GM12892 (cell line): ENCODE results near the gene COL11A2.

Experiments
- DNase-seq: peaks from one replicate; pipeline ENCODE4 v3.0.0; 2011; ENCODE audit not compliant: insufficient read length
- FAIRE-seq: peaks from 2 replicates; lab custom pipeline; 2011; peaks lifted over from hg19 to GRCh38; lab: Jason Lieb, UNC
- POLR2A ChIP-seq: IDR thresholded peaks from 2 replicates; pipeline ENCODE4 v1.6.1; 2011; ENCODE audit warnings: low read depth, low read length, control low read depth
- POLR2AphosphoS5 ChIP-seq: IDR thresholded peaks from 2 replicates; pipeline ENCODE4 v1.6.1; 2011; ENCODE audit warnings: low read depth, low read length, control low read depth
- TAF1 ChIP-seq: IDR thresholded peaks from 2 replicates; pipeline ENCODE4 v1.6.1; 2011; ENCODE audit warnings: low read depth, mild to moderate bottlenecking, control low read depth, low read length, borderline replicate concordance

Gene COL11A2

DNA sequence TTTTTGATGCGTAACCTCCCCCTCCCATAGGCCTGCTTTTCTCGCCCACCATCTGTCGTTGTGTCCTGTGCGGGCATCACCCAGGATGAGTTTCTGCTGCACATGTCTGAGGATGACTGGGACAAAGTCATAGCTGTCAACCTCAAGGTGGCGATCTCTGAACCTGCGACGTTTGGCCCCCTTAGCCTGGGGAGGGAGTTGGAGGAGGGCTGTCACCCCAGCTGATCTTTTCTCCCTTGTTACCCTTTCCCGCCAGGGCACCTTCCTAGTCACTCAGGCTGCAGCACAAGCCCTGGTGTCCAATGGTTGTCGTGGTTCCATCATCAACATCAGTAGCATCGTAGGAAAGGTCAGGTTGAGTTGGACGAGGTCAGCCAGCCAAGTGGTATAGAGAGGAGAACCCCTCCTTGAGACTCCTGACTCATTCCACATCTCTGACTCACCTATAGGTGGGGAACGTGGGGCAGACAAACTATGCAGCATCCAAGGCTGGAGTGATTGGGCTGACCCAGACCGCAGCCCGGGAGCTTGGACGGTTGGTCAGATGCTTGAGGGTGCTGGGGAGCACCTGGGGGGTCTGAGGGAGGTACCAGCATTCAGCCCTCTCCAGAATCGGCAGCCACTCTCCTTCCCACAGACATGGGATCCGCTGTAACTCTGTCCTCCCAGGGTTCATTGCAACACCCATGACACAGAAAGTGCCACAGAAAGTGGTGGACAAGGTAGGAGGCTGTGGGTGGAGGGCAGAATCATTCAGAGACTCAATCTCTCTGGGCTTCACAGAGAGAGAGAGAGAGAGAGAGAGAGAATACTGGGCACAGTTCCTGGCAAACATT is 13.1 kb upstream of the COL11A2 start:
- FAIRE-seq: peak; percentile 53
- peak; percentile 32 for DNase-seq
- TF ChIP-seq TAF1: no peak
- no peak for TF ChIP-seq POLR2AphosphoS5
- TF ChIP-seq POLR2A: no peak

- DNase-seq (peak; percentile 97), FAIRE-seq (peak; percentile 91)
- no peak; the same call in 1 of the 2 replicates for TF ChIP-seq POLR2AphosphoS5
- TF ChIP-seq TAF1: no peak
- peak; percentile 66 for TF ChIP-seq POLR2A
Observed at GRCh38 chr6:33204415-33205190, 12.3 kb upstream of the COL11A2 start, which contains the start of gene HSD17B8. HSD17B8 (plus strand) TSS chr6:33204655; CDS start chr6:33204669, 14 bp downstream.

GRCh38 chr6:33204165-33204414 is 11.8 kb upstream of the COL11A2 start:
- no peak for DNase-seq
- FAIRE-seq: no peak
- TF ChIP-seq TAF1: no peak
- TF ChIP-seq POLR2AphosphoS5: no peak
- no peak for TF ChIP-seq POLR2A

DNA sequence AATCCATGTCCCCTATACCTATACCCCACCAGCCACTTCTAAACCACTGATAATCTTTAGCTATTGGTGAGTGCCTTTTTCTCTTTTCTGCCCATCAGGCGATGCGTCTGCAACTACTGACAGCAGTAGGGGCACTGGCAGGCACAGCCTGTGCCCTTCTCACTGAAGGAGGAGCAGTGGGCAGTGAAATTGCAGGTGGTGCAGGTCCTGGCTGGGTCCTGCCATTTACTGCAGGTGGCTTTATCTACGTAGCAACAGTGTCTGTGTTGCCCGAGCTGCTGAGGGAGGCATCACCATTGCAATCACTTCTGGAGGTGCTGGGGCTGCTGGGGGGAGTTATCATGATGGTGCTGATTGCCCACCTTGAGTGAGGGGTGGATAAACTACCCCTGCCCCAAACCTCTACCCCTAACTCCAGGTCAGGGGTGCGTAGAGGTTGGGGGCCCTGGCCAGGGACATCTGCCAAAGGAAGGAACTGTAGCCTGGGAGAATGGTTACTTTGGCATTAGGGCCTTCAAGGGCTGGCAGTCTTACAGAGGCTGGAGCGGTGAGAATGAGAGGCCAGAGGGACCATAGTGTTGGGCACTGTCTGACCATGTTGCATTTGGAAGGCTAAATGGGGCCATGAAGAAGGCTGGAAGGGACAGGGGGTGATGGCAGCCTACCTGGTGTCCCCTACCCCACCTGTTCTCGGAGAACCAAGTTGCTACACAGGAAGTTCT is 11.3 kb upstream of the COL11A2 start:
- no peak for FAIRE-seq

DNA sequence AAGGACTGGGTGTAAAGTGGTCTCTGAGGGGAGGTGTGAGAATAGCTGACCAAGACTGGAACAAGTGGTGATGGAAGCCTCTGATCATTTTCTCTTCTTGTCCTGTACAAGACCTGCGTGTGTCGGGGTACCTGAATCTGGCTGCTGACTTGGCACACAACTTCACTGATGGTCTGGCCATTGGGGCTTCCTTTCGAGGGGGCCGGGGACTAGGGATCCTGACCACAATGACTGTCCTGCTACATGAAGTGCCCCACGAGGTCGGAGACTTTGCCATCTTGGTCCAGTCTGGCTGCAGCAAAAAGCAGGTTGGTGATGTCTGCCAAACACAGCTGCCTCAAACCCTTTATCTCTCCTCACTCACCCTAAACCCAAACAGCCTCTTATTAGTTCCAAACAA is 10.5 kb upstream of the COL11A2 start:
- DNase-seq: no peak
- TF ChIP-seq POLR2A (no peak), POLR2AphosphoS5 (no peak), TAF1 (no peak)
- FAIRE-seq: no peak

More for the DNA sequence above, 11.3 kb upstream of the COL11A2 start:
- DNase-seq: no peak
- TF ChIP-seq TAF1 (no peak), POLR2AphosphoS5 (no peak), POLR2A (no peak)

DNA sequence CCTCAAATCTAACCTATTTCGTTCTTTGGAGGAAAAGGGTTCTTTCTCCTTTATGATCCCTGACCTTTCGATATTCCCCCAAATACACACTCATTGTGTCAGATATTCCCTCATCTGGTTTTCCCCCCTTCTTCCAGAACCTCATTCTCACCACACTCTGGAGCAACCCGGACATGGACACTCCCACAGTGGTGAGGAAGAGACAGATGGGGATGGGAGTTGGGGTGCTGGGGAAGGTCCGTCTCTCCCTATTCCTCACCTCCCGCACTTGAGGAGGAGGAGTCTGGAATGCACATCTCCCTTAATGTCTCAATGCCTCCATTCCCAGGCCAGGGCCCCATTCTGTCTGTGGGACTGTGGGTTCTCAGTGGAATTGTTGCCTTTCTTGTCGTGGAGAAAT is 9.7 kb upstream of the COL11A2 start:
- DNase-seq (no peak), FAIRE-seq (no peak)
- TF ChIP-seq POLR2A (no peak), POLR2AphosphoS5 (no peak), TAF1 (no peak)

DNA sequence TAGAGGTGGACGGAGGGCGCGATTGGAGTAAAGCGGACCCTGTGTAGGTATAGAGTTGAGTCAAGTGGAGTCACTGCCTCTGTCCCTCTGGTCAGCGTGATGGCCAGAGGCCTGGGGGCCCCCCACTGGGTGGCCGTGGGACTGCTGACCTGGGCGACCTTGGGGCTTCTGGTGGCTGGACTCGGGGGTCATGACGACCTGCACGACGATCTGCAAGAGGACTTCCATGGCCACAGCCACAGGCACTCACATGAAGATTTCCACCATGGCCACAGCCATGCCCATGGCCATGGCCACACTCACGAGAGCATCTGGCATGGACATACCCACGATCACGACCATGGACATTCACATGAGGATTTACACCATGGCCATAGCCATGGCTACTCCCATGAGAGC is 8.9 kb upstream of the COL11A2 start:
- TF ChIP-seq POLR2A: no peak

DNA sequence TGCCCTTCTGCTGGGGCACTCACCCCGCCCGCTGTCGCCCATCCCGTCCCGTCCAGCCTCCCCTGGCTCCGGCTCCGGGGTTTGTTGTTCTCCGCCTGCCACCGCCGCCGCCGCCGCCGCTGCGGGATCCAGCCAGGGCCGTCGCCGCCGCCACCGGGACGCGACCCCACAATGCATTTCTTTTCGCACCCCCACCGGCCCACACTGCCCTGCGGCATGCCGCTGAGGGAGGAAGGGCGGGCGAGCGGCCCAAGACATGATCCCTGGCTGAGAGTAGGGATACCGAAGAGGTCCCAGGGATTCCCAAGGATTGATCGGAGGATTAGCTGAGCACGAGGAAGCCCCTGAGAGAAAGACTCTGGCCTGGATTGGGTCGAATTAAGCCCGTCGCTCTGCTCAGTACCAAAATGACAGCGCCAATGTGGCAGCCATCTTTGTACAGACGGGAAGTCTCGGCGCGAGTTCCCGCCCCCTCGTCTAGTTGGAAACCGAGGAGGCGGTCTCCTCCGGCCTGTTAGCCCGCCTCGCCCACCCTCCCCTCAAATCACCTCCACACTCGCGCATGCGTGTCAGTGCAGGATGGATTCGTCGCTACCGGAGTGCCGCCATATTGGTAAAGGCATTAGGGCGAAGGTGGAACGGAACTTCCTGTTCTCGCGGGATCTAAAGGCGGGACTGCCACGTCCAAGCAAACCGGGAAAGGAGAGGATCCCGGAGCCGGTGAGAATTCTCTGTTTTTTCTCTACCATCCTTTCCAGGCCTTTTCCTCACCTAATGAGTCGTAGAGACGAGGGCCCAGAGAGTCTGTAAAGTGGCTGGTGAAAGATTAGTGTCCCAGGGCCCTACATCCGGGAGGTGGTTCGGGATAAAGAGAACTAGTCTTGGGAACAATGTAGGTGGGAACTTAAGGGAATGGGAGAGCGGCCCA is 8.2 kb upstream of the COL11A2 start, which contains the start of the genes RXRB and SLC39A7:
TSS of gene RXRB (minus strand) at position 447 of the 928 bp plus-strand sequence. CDS start at position 258, 189 bp downstream.
TSS of gene SLC39A7 (plus strand) at position 649 of the 928 bp plus-strand sequence. CDS start 379 bp downstream, outside the sequence.
- peak; percentile 78 for TF ChIP-seq TAF1
- TF ChIP-seq POLR2AphosphoS5: peak; percentile 92
- TF ChIP-seq POLR2A: peak; percentile 93
- peak; percentile 88 for FAIRE-seq
- DNase-seq: peak; percentile 95

More for the DNA sequence above, 8.9 kb upstream of the COL11A2 start:
- FAIRE-seq (no peak), DNase-seq (no peak)

- DNase-seq (peak; percentile 80), FAIRE-seq (peak; percentile 48)
- TF ChIP-seq TAF1 (no peak), POLR2A (no peak), POLR2AphosphoS5 (no peak)
Observed at GRCh38 chr6:33199687-33200218, 7.5 kb upstream of the COL11A2 start.
